Osteoblast (primary cell): ENCODE data around the gene RIPOR1. TPM values are rescaled to one million over a fixed set of nuclear protein-coding genes. Genes with fewer than 3 reads are reported as not detected.

Source experiments
- DNase-seq: peaks from one replicate; pipeline ENCODE4 v3.0.0; 2011; ENCODE audit warnings: low spot score, mixed read lengths; ENCODE audit not compliant: insufficient read length; ENCODE audit errors: missing footprints
- H2AFZ ChIP-seq: 2 replicates; pipeline ENCODE4 v1.6.0; 2011; ENCODE audit warnings: mild to moderate bottlenecking, low read length
- H3K27ac ChIP-seq: 2 replicates; pipeline ENCODE4 v1.5.1; 2011; ENCODE audit warnings: mild to moderate bottlenecking, low read depth, low read length, moderate library complexity
- H3K27me3 ChIP-seq: 2 replicates; pipeline ENCODE4 v1.6.0; 2012; ENCODE audit warnings: mild to moderate bottlenecking, control low read depth, inconsistent platforms, low read length, moderate library complexity; ENCODE audit not compliant: insufficient read depth
- H3K36me3 ChIP-seq: 2 replicates; pipeline ENCODE4 v1.5.1; 2011; ENCODE audit warnings: mild to moderate bottlenecking, low read length, control low read depth, moderate library complexity; ENCODE audit not compliant: insufficient read depth
- H3K4me1 ChIP-seq: 2 replicates; pipeline ENCODE4 v1.5.1; 2011; ENCODE audit warnings: mild to moderate bottlenecking, low read length, control low read depth, moderate library complexity; ENCODE audit not compliant: insufficient read depth
- H3K4me2 ChIP-seq: 2 replicates; pipeline ENCODE4 v1.6.0; 2011; ENCODE audit warnings: mild to moderate bottlenecking, low read length; ENCODE audit not compliant: insufficient read depth
- H3K4me3 ChIP-seq: fragments of 200-600 bp; sonication (generic); 3 replicates; pipeline ENCODE4 v1.5.1; 2012; ENCODE audit warnings: mild to moderate bottlenecking, low read length, inconsistent platforms; ENCODE audit not compliant: insufficient read depth
- H3K79me2 ChIP-seq: 2 replicates; pipeline ENCODE4 v1.6.0; 2012; ENCODE audit warnings: mild to moderate bottlenecking, low read length, control low read depth, inconsistent platforms; ENCODE audit not compliant: insufficient read depth
- H3K9me3 ChIP-seq: 2 replicates; pipeline ENCODE4 v1.5.1; 2011; ENCODE audit warnings: low read depth, low read length, control low read depth
- H4K20me1 ChIP-seq: 2 replicates; pipeline ENCODE4 v1.6.0; 2012; ENCODE audit warnings: mild to moderate bottlenecking, low read length, control low read depth; ENCODE audit not compliant: insufficient read depth
- CTCF ChIP-seq: IDR thresholded peaks from 2 replicates; pipeline ENCODE4 v1.5.1; 2011; ENCODE audit warnings: mild to moderate bottlenecking, low read depth, low read length, moderate library complexity; ENCODE audit errors: extremely low read depth
- total RNA-seq: library from RNA; depleted of rRNA; stranded (reverse); fragments of >200 nt; gene quantifications from 2 replicates; pipeline ENCODE4 v1.2.3, GENCODE V29; 2012

RIPOR1 gene
- total RNA-seq, 1 donor = 36.6 TPM

GRCh38 chr16:67561501-67561823 lies 32.8 kb downstream of the RIPOR1 start:
- Histone ChIP-seq H3K36me3 (no peaks in the 10 kb centered on the region), H4K20me1 (peaks cover 20% of the 10 kb centered on the region), H3K79me2 (peaks cover 35% of the 10 kb centered on the region), H3K9me3 (no peaks in the 10 kb centered on the region), H3K4me2 (peak overlapping the region; percentile 95), H3K4me3 (peak overlapping the region; percentile 86), H3K27ac (peak overlapping the region; percentile 71), H3K27me3 (no peaks in the 10 kb centered on the region), H2AFZ (peak overlapping the region; percentile 95), H3K4me1 (peaks cover 19% of the 10 kb centered on the region)
- TF ChIP-seq CTCF = no peak
- DNase-seq = no peak

GRCh38 chr16:67561824-67562525 lies 33.3 kb downstream of the RIPOR1 start:
- H3K79me2 ChIP-seq = peaks cover 40% of the 10 kb centered on the region

DNA sequence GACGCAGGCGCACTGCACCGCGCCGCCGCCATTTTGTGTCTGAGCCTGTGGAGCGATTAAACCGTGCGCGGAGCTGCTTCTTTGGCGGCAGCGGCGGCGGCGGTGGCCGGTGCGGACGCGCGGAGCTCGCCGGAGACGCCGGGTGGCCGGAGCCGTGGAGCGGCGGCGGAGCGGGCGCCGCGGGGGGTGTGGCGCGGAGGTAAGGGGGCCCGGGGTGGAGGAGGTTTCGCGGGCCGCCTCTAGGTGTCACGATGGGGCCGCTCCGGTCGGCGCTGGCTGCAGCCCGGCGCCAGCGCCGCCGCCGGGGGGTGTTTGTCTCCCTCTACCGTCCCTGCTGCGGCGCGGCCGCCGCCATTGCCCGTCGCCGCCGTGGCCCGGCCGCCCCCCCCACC lies 33.9 kb downstream of the RIPOR1 start, which contains the start of gene CTCF:
Gene CTCF (plus strand): TSS at position 1 of the 392 bp plus-strand sequence. CDS start 48,307 bp downstream, outside the sequence.
- Histone ChIP-seq H3K36me3 (no peaks in the 10 kb centered on the region), H2AFZ (peak within 1 kb of the TSS; percentile 95), H4K20me1 (peaks cover 26% of the 10 kb centered on the region), H3K27ac (peak within 1 kb of the TSS; percentile 84), H3K9me3 (no peaks in the 10 kb centered on the region), H3K4me2 (peak within 1 kb of the TSS; percentile 99), H3K79me2 (peaks cover 46% of the 10 kb centered on the region), H3K27me3 (no peaks in the 10 kb centered on the region), H3K4me1 (peaks cover 19% of the 10 kb centered on the region), H3K4me3 (peak within 1 kb of the TSS; percentile 86)
- peak; percentile 98 for DNase-seq
- TF ChIP-seq CTCF = peak; percentile 36

More at GRCh38 chr16:67561824-67562525, 33.3 kb downstream of the RIPOR1 start:
- Histone ChIP-seq H3K4me3 (peak overlapping the region; percentile 86), H3K9me3 (no peaks in the 10 kb centered on the region), H3K4me1 (peaks cover 19% of the 10 kb centered on the region), H3K4me2 (peak overlapping the region; percentile 95), H3K27me3 (no peaks in the 10 kb centered on the region), H3K27ac (peak overlapping the region; percentile 71), H4K20me1 (peaks cover 22% of the 10 kb centered on the region), H3K36me3 (no peaks in the 10 kb centered on the region), H2AFZ (peak overlapping the region; percentile 95)
- peak; percentile 99 for DNase-seq
- no peak for TF ChIP-seq CTCF

DNA sequence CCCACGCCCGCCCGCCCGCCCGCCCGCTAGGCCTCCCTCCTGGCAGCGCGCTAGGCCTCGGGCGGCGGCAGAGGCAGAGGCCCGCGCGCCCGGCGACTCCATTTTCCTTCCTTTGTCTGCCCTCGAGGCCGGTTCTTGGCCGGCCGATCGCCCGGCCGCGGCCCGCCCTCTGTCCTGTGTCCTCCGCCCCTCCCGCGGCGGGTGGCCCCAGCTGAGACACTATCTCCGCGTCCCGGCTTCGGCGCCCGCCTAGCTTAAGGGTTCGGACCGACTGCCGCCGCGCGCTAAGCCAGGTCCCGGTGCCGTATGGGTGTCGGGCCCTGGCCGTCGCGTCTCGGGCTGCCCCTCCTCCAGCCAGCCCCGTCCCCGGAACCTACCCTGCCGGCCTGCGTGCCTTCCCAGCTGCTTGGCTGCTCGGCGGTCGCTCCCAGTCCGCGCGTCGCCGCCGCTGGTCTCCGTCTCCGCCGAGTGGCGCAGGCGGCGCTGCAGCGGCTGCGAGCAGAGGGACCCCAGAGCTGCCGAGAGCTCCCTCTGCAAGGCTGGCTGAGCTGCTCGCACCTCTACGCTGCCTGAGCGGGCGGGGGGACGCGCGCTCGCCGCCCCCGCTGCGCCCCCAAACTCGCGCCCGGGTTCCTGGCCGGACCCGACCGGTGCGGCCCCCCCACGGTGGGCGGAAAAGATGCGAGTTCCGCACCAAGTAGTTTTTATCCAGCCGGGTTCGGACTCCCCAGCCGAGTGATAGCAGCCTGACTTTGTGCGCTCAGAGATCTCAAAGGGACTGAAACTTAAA lies 34.5 kb downstream of the RIPOR1 start:
- Histone ChIP-seq H2AFZ (peak overlapping the region; percentile 76), H3K9me3 (no peaks in the 10 kb centered on the region), H3K27me3 (no peaks in the 10 kb centered on the region), H3K4me3 (peak overlapping the region; percentile 86), H3K4me1 (peaks cover 19% of the 10 kb centered on the region), H4K20me1 (peaks cover 26% of the 10 kb centered on the region), H3K79me2 (peaks cover 52% of the 10 kb centered on the region), H3K36me3 (no peaks in the 10 kb centered on the region), H3K4me2 (peak overlapping the region; percentile 99), H3K27ac (peak overlapping the region; percentile 84)
- DNase-seq = peak; percentile 84
- TF ChIP-seq CTCF = no peak
